GM10248 (cell line): Measurements from ENCODE around the gene SPRED2.

Source experiments
- CTCF ChIA-PET: fragments of 300-600 bp; sonication (Branson Sonifier 250); formaldehyde crosslinking; extraction: SDS; loops from one replicate; lab custom pipeline; 2021; ENCODE audit warnings: antibody characterized with exemption; lab: Yijun Ruan, JAX
- POLR2A ChIA-PET: fragments of 350-650 bp; sonication (Branson Sonifier 250); formaldehyde crosslinking; extraction: SDS; loops from one replicate; lab custom pipeline; 2020; ENCODE audit warnings: antibody characterized with exemption; lab: Yijun Ruan, JAX
- DNase-seq: peaks from one replicate; pipeline ENCODE4 v3.0.0; 2012; ENCODE audit errors: extremely low spot score
- CTCF ChIP-seq: IDR thresholded peaks from 2 replicates; pipeline ENCODE4 v1.5.1; 2012; ENCODE audit warnings: mild to moderate bottlenecking, low read depth; ENCODE audit errors: extremely low read depth, missing control alignments, control extremely low read depth

Gene SPRED2

GRCh38 chr2:65464604-65465003, 32.2 kb upstream of the SPRED2 start:
- no peak for DNase-seq
- no peak for TF ChIP-seq CTCF
- ChIA-PET POLR2A (no interaction called here), CTCF (interaction anchor here (1.4 kb wide), 1 partner anchor 11 kb away, joined by 3 read pairs; no protein-coding TSS in a partner anchor)

- CTCF ChIA-PET, result interaction anchor here (1.9 kb wide), 1 partner anchor 11 kb away, joined by 6 read pairs; no protein-coding TSS in a partner anchor
- TF ChIP-seq CTCF, result no peak
- POLR2A ChIA-PET, result no interaction called here
Observed at GRCh38 chr2:65458999-65459398, 26.6 kb upstream of the SPRED2 start.

GRCh38 chr2:65456886-65457285, 24.5 kb upstream of the SPRED2 start:
- CTCF ChIA-PET, result no interaction called here
- POLR2A ChIA-PET, result no interaction called here
- no peak for DNase-seq
- TF ChIP-seq CTCF, result no peak

More at GRCh38 chr2:65458999-65459398, 26.6 kb upstream of the SPRED2 start:
- no peak for DNase-seq

- TF ChIP-seq CTCF, result no peak
- DNase-seq, result no peak
- CTCF ChIA-PET, result no interaction called here
- POLR2A ChIA-PET, result no interaction called here
Observed at GRCh38 chr2:65456064-65456463, 23.7 kb upstream of the SPRED2 start.

DNA sequence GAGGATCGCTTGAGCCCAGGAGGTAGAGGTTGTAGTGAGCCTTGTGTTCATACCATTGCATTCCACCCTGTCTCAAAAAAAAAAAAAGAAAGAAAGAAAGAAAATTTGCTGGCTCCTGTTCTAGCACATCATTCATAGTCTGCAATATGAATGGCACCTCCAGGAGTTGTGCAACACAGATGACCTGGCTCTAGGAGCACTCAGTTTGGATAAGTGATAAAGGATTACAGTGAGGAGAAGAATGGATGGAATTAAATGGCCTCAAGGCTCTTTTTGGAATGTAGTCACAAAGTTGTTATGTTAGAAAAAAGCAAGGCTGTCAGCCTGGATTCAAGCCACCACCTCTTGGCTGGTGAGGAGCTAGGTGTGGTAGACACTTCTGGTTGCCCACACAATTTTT, 21.5 kb upstream of the SPRED2 start:
- ChIA-PET POLR2A (no interaction called here), CTCF (interaction anchor here (1.3 to 2.8 kb wide), 2 partner anchors 17 to 19 kb away, joined by 4 to 8 read pairs; no protein-coding TSS in a partner anchor)
- no peak for DNase-seq
- TF ChIP-seq CTCF, result no peak

DNA sequence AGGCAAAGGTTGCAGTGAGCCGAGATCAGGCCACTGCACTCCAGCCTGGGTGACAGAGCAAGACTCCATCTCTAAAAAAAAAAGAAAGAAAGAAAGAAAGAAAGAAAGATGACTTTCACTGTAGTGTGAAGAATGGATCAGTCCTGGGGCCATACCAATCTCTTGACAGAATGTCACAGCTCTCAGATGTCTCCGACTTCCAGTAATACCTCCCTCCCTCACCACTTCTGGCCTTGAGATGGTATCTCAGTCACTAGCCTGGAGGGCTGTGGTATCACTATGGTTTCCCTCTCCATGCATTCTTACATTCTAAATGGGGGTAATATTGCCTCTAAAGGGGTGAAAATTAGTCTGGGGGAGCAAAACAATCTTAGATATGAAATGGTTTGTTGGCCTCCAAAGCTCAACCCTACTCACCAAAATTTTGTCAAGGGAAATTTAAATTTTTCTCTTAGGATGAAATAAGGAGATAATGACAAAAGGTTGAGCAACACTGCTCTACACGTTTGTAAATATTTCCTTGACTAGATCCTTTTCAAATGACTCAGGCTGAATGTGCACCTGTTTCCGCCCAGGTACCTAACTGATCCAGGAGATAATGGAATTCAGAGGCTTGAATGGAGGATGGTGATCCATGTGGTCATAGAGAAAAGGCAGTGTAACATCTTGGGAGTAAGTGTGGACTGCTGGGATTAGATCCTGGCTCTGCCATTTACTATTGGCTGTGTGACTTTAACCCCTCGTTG, 19.9 kb upstream of the SPRED2 start:
- POLR2A ChIA-PET, result no interaction called here
- no peak for TF ChIP-seq CTCF
- CTCF ChIA-PET, result interaction anchor here (1.3 to 2.8 kb wide), 2 partner anchors 9 to 21 kb away, joined by 5 to 8 read pairs; no protein-coding TSS in a partner anchor
- no peak for DNase-seq

GRCh38 chr2:65450810-65451209, 18.4 kb upstream of the SPRED2 start:
- CTCF ChIA-PET, result no interaction called here
- TF ChIP-seq CTCF, result no peak
- POLR2A ChIA-PET, result no interaction called here
- DNase-seq, result no peak
